ENCODE data around the gene SORBS1.

SORBS1 gene

GRCh38 chr10:95600158-95600557, 39.0 kb upstream of the SORBS1 start:
- no peak for DNase-seq (ENCODE audit: low spot score)
- H3K27ac ChIP-seq, result no peak overlapping the region
- no peak overlapping the region for H3K4me3 ChIP-seq
- no peak for TF ChIP-seq CTCF (IDR thresholded peaks at IDR 0.05)

DNA sequence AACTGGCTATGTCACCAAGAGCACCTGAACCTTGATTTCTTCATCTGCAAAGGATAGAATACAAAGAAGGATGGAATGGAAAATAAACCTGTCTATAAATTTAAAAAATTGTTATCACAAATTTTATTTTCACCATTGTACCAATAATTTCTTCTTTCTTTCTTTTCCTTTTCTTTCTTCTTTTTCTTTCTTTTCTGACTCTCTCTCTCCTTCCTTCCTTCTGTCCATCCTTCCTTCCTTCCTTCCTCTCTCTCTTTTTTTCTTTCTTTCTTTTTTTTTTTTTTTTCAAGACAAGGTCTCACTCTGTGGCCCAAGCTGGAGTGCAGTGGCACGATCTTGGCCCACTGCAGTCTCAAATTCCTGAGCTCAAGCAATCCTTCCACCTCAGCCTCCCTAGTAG, 36.6 kb upstream of the SORBS1 start:
- no peak for TF ChIP-seq CTCF (IDR thresholded peaks at IDR 0.05)
- Histone ChIP-seq H3K27ac (no peak overlapping the region), H3K4me3 (no peak overlapping the region)
- no peak for DNase-seq (ENCODE audit: low spot score)

GRCh38 chr10:95588025-95588424, 26.9 kb upstream of the SORBS1 start:
- Histone ChIP-seq H3K4me3 (no peak overlapping the region), H3K27ac (no peak overlapping the region)
- no peak for TF ChIP-seq CTCF (IDR thresholded peaks at IDR 0.05)
- no peak for DNase-seq (ENCODE audit: low spot score)

DNA sequence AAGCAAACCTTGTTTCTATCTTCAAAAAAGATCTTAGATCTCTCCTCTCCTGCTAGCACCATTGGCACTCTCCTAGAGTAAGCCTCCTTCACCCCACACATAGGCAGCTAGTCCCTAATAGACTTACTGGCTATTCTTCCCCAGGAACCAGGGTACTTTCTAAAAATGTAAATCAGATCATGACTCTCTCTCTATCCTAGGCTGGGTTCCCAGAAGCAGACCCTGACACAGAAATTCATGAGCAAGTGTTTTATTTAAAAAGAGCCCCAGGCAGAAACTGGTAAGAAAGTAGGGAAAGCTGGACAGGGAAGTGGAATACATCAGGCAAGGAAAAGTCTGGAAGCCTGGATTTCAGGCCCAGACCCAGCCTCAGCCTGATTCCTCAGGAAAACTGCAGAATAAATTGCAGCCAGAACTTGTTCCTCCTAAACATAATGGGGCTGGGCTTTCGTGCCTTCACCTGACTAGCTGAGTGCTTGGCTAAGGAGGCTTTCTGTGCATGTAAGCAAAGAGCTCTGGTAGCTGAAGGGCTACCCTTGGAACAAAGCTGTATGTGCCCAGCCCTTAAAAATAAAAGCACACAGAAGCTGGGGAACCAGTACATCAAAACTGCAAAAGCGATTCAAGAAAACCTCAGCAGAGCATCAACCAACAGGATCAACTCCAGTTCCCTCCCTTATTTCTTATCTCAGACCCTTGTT, 18.8 kb upstream of the SORBS1 start:
- no peak for DNase-seq (ENCODE audit: low spot score)
- Histone ChIP-seq H3K27ac (no peak overlapping the region), H3K4me3 (no peak overlapping the region)
- TF ChIP-seq CTCF (IDR thresholded peaks at IDR 0.05), result no peak

DNA sequence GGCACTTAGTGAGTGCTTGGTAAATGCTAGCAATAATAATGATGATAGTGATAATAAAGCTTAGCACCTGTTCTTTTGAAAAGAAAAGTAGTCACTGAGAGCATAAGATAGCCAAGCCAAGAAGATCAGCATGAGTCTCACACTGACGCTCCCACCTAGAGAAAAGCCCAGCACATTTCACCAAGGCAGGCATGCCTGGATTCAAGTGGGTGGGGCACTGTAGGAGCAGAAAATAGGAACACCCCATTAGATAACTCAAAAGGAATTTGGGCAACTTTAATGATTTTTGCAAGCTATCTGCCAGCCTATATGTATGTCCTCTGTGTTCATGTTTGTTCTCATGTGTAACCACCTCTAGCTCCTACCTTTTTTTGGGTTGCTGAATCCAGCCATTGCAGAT, 18.1 kb upstream of the SORBS1 start:
- no peak overlapping the region for H3K27ac ChIP-seq
- no peak for DNase-seq (ENCODE audit: low spot score)
- TF ChIP-seq CTCF (IDR thresholded peaks at IDR 0.05), result no peak
- H3K4me3 ChIP-seq, result no peak overlapping the region

DNA sequence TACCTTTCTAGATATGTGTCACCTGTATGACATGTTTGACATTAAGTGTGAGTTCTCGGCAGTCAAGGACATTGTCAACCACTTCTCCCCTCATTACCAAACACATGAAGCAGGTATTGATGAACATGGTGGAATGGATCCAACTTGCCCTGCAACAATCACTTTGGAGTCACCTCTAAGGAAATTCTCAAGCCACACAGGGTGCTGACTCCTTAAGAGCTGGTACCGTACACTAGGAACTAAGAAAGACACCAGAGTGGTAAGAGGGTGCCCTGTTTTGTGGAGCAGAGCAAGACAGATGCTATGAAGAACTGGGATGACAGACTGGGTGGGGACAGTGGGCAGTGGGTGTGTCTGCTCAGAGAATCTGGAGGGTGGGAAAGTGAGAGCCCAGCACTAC, 17.4 kb upstream of the SORBS1 start:
- TF ChIP-seq CTCF (IDR thresholded peaks at IDR 0.05), result no peak
- no peak overlapping the region for H3K4me3 ChIP-seq
- H3K27ac ChIP-seq, result no peak overlapping the region
- no peak for DNase-seq (ENCODE audit: low spot score)

GRCh38 chr10:95574649-95575365, 13.6 kb upstream of the SORBS1 start:
- Histone ChIP-seq H3K4me3 (no peak overlapping the region), H3K27ac (no peak overlapping the region)
- DNase-seq (ENCODE audit: low spot score), result no peak
- no peak for TF ChIP-seq CTCF (IDR thresholded peaks at IDR 0.05)

Data from coronary artery (tissue), 2 donors.